Right lobe of liver (tissue), 4 donors: ENCODE results near the gene MTMR4.

Experiments
- POLR2A ChIP-seq: fragments of 450-650 bp; IDR thresholded peaks from one replicate; pipeline ENCODE4 v1.6.1; 2017; ENCODE audit warnings: antibody characterized with exemption, mild to moderate bottlenecking
- TF ChIP-seq, protein P1 (sequence below), 4 donors: fragments of 200-600 bp in 3 of 4; fragments of 450-650 bp in 1 of 4; IDR thresholded peaks; one replicate each; pipeline versions ENCODE4 v1.5.1 to v1.8.0; 2016 to 2022; ENCODE audit warnings: antibody characterized with exemption in 4 of 4, mild to moderate bottlenecking in 2 of 4
- donor health status: DM: no; HTN: no; CAD: no.
- donor health status: DM: no; HTN: no; CAD: no.
- donor health status: DM: no; HTN: yes; CAD: no.

DNA sequence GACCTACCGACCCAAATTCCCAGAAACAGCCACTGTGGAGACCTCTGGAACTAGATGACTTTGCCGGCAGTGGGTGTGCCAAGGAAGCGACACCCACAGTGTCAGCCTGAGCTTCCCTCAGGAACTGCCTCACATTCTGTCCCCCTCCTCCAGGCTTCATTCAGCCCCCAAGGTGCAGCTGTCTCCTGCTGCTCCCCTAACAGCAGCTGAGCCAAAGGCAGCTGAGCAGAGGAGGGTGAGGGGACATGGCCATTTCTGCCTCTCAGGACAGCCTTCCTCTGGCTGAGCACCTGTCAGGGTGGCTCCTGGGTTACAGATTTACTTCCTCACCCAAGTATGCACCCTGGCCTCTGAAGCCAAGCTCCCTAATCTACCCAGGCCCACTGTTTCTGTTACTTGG lies 22.1 kb upstream of the MTMR4 start:
- TF ChIP-seq, protein P1, sequence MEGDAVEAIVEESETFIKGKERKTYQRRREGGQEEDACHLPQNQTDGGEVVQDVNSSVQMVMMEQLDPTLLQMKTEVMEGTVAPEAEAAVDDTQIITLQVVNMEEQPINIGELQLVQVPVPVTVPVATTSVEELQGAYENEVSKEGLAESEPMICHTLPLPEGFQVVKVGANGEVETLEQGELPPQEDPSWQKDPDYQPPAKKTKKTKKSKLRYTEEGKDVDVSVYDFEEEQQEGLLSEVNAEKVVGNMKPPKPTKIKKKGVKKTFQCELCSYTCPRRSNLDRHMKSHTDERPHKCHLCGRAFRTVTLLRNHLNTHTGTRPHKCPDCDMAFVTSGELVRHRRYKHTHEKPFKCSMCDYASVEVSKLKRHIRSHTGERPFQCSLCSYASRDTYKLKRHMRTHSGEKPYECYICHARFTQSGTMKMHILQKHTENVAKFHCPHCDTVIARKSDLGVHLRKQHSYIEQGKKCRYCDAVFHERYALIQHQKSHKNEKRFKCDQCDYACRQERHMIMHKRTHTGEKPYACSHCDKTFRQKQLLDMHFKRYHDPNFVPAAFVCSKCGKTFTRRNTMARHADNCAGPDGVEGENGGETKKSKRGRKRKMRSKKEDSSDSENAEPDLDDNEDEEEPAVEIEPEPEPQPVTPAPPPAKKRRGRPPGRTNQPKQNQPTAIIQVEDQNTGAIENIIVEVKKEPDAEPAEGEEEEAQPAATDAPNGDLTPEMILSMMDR (IDR thresholded peaks at IDR 0.05): no peak
- no peak for TF ChIP-seq POLR2A
